ENCODE results near the gene SH2D3C.

SH2D3C gene

DNA sequence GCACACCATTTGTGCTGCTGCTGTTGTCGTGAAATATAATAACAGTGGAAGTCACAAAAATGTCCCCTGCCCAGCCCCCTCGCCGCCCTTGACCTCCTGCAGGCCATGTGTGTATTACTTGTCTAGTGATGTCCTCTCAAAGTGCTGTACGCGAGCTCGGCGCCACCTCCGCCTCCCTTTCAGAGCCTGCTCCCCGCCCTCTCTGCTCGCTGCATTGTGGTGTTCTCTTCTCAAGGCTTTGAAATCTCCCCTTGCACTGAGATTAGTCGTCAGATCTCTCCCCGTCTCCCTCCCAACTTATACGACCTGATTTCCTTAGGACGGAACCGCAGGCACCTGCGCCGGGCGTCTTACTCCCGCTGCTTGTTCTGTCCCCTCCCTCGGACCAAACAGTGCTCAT, 86.4 kb downstream of the SH2D3C start:
- TF ChIP-seq, protein P1, sequence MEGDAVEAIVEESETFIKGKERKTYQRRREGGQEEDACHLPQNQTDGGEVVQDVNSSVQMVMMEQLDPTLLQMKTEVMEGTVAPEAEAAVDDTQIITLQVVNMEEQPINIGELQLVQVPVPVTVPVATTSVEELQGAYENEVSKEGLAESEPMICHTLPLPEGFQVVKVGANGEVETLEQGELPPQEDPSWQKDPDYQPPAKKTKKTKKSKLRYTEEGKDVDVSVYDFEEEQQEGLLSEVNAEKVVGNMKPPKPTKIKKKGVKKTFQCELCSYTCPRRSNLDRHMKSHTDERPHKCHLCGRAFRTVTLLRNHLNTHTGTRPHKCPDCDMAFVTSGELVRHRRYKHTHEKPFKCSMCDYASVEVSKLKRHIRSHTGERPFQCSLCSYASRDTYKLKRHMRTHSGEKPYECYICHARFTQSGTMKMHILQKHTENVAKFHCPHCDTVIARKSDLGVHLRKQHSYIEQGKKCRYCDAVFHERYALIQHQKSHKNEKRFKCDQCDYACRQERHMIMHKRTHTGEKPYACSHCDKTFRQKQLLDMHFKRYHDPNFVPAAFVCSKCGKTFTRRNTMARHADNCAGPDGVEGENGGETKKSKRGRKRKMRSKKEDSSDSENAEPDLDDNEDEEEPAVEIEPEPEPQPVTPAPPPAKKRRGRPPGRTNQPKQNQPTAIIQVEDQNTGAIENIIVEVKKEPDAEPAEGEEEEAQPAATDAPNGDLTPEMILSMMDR (IDR thresholded peaks at IDR 0.05; ENCODE audit: low read depth, low read length), result no peak
- no peak overlapping the region for H3K4me3 ChIP-seq (replicated peaks in 1 of 2; ENCODE audit: low read depth in 2 of 2, low read length in 2 of 2)
- no peak for DNase-seq (ENCODE audit: low read depth in 2 of 2)

DNA sequence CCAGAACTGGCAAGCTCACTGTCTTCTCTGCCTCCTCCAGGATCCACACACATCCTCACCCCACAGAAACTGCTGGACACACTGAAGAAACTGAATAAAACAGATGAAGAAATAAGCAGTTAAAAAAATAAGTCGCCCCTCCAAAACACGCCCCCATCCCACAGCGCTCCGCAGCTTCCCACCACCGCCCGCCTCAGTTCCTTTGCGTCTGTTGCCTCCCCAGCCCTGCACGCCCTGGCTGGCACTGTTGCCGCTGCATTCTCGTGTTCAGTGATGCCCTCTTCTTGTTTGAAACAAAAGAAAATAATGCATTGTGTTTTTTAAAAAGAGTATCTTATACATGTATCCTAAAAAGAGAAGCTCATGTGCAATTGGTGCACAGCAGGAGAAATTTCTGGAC, 87.7 kb downstream of the SH2D3C start:
- TF ChIP-seq, protein P1 (IDR thresholded peaks at IDR 0.05; ENCODE audit: low read depth, low read length), result no peak
- no peak for DNase-seq (ENCODE audit: low read depth in 2 of 2)

DNA sequence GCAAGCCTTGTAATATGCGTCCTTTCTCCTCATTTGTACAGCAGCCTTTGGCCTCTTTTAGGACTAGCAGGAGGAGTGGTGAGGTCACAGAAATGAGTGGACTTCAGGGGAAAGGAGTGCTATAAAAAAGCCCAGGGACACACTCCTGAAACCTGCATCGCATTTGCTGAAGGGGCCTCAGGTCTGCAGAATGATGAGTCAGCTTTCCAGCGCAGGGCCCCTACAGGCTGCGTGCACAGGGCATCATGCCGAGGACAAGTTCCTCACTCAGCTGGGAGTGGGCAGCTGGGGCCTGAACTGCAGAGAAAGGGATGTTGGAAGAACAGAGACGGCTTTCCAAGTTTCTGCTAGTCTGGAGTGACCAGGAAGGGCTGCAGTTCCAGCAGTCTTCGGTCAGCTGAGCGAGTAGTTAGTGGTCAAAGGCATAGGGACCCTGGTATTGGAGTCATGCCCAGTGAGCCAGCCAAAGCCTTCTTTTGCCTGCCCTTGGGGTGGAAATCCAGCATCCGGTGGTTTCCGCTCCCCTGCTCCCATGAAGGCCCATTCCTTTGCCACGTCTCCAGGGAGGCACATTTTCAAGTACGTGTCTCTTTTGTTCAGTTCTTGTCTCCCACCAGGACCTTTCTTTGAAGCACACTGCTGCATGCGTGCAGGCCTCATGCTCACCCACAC, 89.0 kb downstream of the SH2D3C start:
- no peak overlapping the region for H3K4me3 ChIP-seq (replicated peaks in 1 of 2; ENCODE audit: low read depth in 2 of 2, low read length in 2 of 2)
- DNase-seq (ENCODE audit: low read depth in 2 of 2), result no peak
- TF ChIP-seq, protein P1 (IDR thresholded peaks at IDR 0.05; ENCODE audit: low read depth, low read length), result no peak

More for the DNA sequence above, 87.7 kb downstream of the SH2D3C start:
- H3K4me3 ChIP-seq (replicated peaks in 1 of 2; ENCODE audit: low read depth in 2 of 2, low read length in 2 of 2), result no peak overlapping the region

Data from cardiac fibroblast (primary cell).